ENCODE measurements around the gene EHMT1. TPM values are rescaled to one million over a fixed set of nuclear protein-coding genes. Genes with fewer than 3 reads are reported as not detected.

The EHMT1 gene
- total and polyA plus RNA-seq, 2 of the 13 experiments (the other 11 are each of a cell fraction or from before 2014, with no cell fraction given): 23.0 to 27.1 TPM

GRCh38 chr9:137670391-137671195 is 51.8 kb downstream of the EHMT1 start (continued):
- TF ChIP-seq, protein P1, sequence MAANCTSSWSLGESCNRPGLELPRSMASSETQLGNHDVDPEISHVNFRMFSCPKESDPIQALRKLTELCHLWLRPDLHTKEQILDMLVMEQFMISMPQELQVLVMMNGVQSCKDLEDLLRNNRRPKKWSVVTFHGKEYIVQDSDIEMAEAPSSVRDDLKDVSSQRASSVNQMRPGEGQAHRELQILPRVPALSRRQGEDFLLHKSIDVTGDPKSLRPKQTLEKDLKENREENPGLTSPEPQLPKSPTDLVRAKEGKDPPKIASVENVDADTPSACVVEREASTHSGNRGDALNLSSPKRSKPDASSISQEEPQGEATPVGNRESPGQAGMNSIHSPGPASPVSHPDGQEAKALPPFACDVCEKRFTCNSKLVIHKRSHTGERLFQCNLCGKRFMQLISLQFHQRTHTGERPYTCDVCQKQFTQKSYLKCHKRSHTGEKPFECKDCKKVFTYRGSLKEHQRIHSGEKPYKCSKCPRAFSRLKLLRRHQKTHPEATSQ (CRISPR knock-in tag; IDR thresholded peaks at IDR 0.05; ENCODE audit: borderline replicate concordance): no peak
- TF ChIP-seq KLF6 (CRISPR knock-in tag; IDR thresholded peaks at IDR 0.05): peak; percentile 72; the same call in 1 of the 2 replicates
- no peak for TF ChIP-seq HCFC1 (IDR thresholded peaks at IDR 0.05; ENCODE audit: low read depth, low read length)
- TF ChIP-seq TFDP2 (CRISPR knock-in tag; IDR thresholded peaks at IDR 0.05): peak; percentile 82
- TF ChIP-seq TCF7L2 (IDR thresholded peaks at IDR 0.05; ENCODE audit: low read depth, low read length): no peak
- 0 out of 2 replicates have a peak, but pooled peaks have one; percentile 39 for TF ChIP-seq WIZ (CRISPR knock-in tag; IDR thresholded peaks at IDR 0.05)
- no peak for TF ChIP-seq ZBTB7A (CRISPR knock-in tag; IDR thresholded peaks at IDR 0.05)
- TF ChIP-seq SALL2 (CRISPR knock-in tag; IDR thresholded peaks at IDR 0.05): no peak
- peak; percentile 70 for TF ChIP-seq FOSL2 (CRISPR knock-in tag; IDR thresholded peaks at IDR 0.05)
- TF ChIP-seq ZNF572 (CRISPR knock-in tag; IDR thresholded peaks at IDR 0.05): no peak; the same call in 1 of the 2 replicates
- TF ChIP-seq SMC3 (IDR thresholded peaks at IDR 0.05; ENCODE audit: low read length): no peak
- TF ChIP-seq ELF4 (CRISPR knock-in tag; IDR thresholded peaks at IDR 0.05; ENCODE audit: borderline replicate concordance): no peak
- TF ChIP-seq JDP2 (CRISPR knock-in tag; IDR thresholded peaks at IDR 0.05; ENCODE audit: borderline replicate concordance): no peak
- TF ChIP-seq, protein P2, sequence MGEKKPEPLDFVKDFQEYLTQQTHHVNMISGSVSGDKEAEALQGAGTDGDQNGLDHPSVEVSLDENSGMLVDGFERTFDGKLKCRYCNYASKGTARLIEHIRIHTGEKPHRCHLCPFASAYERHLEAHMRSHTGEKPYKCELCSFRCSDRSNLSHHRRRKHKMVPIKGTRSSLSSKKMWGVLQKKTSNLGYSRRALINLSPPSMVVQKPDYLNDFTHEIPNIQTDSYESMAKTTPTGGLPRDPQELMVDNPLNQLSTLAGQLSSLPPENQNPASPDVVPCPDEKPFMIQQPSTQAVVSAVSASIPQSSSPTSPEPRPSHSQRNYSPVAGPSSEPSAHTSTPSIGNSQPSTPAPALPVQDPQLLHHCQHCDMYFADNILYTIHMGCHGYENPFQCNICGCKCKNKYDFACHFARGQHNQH (CRISPR knock-in tag; IDR thresholded peaks at IDR 0.05): peak; percentile 66; the same call in 1 of the 2 replicates
- no peak for TF ChIP-seq HNRNPH1 (optimal IDR thresholded peaks at IDR 0.05; ENCODE audit: low read depth, low read length)
- TF ChIP-seq, protein P3, sequence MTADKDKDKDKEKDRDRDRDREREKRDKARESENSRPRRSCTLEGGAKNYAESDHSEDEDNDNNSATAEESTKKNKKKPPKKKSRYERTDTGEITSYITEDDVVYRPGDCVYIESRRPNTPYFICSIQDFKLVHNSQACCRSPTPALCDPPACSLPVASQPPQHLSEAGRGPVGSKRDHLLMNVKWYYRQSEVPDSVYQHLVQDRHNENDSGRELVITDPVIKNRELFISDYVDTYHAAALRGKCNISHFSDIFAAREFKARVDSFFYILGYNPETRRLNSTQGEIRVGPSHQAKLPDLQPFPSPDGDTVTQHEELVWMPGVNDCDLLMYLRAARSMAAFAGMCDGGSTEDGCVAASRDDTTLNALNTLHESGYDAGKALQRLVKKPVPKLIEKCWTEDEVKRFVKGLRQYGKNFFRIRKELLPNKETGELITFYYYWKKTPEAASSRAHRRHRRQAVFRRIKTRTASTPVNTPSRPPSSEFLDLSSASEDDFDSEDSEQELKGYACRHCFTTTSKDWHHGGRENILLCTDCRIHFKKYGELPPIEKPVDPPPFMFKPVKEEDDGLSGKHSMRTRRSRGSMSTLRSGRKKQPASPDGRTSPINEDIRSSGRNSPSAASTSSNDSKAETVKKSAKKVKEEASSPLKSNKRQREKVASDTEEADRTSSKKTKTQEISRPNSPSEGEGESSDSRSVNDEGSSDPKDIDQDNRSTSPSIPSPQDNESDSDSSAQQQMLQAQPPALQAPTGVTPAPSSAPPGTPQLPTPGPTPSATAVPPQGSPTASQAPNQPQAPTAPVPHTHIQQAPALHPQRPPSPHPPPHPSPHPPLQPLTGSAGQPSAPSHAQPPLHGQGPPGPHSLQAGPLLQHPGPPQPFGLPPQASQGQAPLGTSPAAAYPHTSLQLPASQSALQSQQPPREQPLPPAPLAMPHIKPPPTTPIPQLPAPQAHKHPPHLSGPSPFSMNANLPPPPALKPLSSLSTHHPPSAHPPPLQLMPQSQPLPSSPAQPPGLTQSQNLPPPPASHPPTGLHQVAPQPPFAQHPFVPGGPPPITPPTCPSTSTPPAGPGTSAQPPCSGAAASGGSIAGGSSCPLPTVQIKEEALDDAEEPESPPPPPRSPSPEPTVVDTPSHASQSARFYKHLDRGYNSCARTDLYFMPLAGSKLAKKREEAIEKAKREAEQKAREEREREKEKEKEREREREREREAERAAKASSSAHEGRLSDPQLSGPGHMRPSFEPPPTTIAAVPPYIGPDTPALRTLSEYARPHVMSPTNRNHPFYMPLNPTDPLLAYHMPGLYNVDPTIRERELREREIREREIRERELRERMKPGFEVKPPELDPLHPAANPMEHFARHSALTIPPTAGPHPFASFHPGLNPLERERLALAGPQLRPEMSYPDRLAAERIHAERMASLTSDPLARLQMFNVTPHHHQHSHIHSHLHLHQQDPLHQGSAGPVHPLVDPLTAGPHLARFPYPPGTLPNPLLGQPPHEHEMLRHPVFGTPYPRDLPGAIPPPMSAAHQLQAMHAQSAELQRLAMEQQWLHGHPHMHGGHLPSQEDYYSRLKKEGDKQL (CRISPR knock-in tag; IDR thresholded peaks at IDR 0.05; ENCODE audit: low read depth): no peak
- TF ChIP-seq GATAD1 (CRISPR knock-in tag; IDR thresholded peaks at IDR 0.05): peak; percentile 44; the same call in 1 of the 2 replicates
- peak; percentile 88 for TF ChIP-seq SALL1 (CRISPR knock-in tag; IDR thresholded peaks at IDR 0.05)
- no peak for TF ChIP-seq NFRKB (IDR thresholded peaks at IDR 0.05)
- TF ChIP-seq TMF1 (CRISPR knock-in tag; IDR thresholded peaks at IDR 0.05; ENCODE audit: low read depth): no peak
- TF ChIP-seq PRPF4 (IDR thresholded peaks at IDR 0.05; ENCODE audit: low read depth, low read length, poor library complexity, severe bottlenecking): no peak
- peak; percentile 80 for TF ChIP-seq BHLHE40 (IDR thresholded peaks at IDR 0.05; ENCODE audit: low read length)

Data from HepG2 (cell line).